PC-3 (cell line): ENCODE results near the gene FAM174B.

Source experiments
- EZH2 ChIP-seq: fragments of 300-600 bp; sonication (generic); IDR thresholded peaks from one replicate; pipeline ENCODE4 v1.6.1; 2017; ENCODE audit warnings: antibody characterized with exemption, mild to moderate bottlenecking, low read length; ENCODE audit not compliant: unreplicated experiment
- EZH2phosphoT487 ChIP-seq: fragments of 300-600 bp; sonication (generic); IDR thresholded peaks from 2 replicates; pipeline ENCODE4 v1.6.1; 2018; ENCODE audit warnings: mild to moderate bottlenecking, antibody characterized with exemption, low read length, borderline replicate concordance
- TF ChIP-seq, protein P1 (sequence below): fragments of 300-600 bp; sonication (generic); conservative IDR thresholded peaks from 2 replicates; pipeline ENCODE4 v1.5.1; 2017; ENCODE audit warnings: antibody characterized with exemption, low read depth, mild to moderate bottlenecking, low read length

DNA sequence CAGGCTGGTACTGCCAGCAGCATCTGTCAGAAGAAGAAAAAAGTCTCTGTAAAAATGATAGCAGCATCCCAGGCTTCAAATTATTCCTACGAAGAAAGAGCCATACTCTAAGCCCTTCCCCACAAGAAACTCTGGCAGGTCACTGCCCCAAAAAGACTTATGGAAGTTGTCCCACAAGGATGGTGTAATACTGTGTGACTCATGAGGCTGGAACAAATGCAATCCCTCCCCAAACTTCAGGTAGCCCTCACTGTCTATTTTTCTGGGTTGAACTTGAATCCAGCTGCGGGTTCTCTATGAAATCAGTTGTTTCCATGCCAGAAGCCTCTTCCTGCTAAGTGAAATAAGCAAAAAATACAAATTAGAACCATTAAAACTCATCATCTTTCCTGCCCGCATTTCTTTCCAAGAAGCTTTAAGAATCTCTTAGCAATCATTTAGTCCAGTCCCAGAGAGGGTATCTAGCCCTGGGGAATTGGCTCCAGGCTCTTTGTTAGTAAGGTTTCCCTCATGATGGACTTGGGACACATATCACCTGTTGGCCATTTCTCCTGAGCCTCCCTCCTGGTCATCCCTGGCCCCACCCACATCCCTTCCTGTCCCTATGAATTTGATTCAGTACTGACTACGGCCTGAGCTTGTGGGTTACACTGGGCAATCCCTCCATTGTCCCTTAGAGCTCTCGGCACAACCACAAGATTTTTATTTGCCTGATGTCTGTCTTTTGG, 51.7 kb downstream of the FAM174B start:
- TF ChIP-seq, protein P1, sequence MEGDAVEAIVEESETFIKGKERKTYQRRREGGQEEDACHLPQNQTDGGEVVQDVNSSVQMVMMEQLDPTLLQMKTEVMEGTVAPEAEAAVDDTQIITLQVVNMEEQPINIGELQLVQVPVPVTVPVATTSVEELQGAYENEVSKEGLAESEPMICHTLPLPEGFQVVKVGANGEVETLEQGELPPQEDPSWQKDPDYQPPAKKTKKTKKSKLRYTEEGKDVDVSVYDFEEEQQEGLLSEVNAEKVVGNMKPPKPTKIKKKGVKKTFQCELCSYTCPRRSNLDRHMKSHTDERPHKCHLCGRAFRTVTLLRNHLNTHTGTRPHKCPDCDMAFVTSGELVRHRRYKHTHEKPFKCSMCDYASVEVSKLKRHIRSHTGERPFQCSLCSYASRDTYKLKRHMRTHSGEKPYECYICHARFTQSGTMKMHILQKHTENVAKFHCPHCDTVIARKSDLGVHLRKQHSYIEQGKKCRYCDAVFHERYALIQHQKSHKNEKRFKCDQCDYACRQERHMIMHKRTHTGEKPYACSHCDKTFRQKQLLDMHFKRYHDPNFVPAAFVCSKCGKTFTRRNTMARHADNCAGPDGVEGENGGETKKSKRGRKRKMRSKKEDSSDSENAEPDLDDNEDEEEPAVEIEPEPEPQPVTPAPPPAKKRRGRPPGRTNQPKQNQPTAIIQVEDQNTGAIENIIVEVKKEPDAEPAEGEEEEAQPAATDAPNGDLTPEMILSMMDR, result no peak
- TF ChIP-seq EZH2, result no peak
- TF ChIP-seq EZH2phosphoT487, result no peak
